PC-3 (cell line): ENCODE results near the gene FCAMR.

Source experiments
- EZH2 ChIP-seq: fragments of 300-600 bp; sonication (generic); IDR thresholded peaks from one replicate; pipeline ENCODE4 v1.6.1; 2017; ENCODE audit warnings: antibody characterized with exemption, mild to moderate bottlenecking, low read length; ENCODE audit not compliant: unreplicated experiment
- TF ChIP-seq, protein P1 (sequence below): fragments of 300-600 bp; sonication (generic); conservative IDR thresholded peaks from 2 replicates; pipeline ENCODE4 v1.5.1; 2017; ENCODE audit warnings: antibody characterized with exemption, low read depth, mild to moderate bottlenecking, low read length

DNA sequence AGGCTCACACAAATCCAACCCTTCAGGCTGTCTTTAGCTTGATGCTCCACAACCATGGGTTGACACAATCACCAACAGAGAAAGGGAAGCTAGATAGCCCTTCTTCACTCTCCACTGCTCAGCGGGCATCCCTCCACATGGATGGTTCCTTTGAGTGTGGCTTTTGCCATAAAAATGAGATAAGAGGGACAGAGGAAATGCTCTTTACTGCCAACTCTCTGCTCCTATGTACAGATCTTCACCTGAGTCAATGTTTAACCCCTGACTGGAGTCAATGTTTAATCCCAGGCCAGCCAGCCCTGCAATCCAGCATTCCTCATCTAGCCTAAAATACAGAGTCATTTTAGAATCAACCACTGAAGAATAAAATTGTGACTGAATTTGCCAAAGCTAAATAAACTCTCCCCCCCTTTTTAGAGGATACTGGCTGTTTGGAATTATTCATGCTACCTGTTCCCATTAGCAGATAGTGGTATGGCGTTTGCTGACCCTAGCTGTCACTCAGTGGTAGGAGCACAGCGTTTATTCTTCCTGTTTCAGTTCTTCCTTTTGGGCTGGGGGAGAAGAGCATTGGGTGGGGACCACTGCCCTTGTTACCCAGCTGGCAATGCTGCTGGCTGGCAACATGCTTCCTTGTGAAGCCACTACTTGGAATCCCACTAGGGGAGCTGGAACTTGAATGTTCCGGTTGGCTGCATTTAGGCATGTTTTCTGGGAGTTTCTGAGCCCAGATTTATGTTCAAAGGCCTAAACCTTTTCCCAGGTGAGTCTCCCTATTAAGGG, 18.8 kb downstream of the FCAMR start:
- TF ChIP-seq, protein P1, sequence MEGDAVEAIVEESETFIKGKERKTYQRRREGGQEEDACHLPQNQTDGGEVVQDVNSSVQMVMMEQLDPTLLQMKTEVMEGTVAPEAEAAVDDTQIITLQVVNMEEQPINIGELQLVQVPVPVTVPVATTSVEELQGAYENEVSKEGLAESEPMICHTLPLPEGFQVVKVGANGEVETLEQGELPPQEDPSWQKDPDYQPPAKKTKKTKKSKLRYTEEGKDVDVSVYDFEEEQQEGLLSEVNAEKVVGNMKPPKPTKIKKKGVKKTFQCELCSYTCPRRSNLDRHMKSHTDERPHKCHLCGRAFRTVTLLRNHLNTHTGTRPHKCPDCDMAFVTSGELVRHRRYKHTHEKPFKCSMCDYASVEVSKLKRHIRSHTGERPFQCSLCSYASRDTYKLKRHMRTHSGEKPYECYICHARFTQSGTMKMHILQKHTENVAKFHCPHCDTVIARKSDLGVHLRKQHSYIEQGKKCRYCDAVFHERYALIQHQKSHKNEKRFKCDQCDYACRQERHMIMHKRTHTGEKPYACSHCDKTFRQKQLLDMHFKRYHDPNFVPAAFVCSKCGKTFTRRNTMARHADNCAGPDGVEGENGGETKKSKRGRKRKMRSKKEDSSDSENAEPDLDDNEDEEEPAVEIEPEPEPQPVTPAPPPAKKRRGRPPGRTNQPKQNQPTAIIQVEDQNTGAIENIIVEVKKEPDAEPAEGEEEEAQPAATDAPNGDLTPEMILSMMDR: no peak
- TF ChIP-seq EZH2: no peak
